ENCODE data around the gene GSTK1. TPM values are rescaled to one million over a fixed set of nuclear protein-coding genes. Genes with fewer than 3 reads are reported as not detected.
"Not testable (repeated sequence)": the region's sequence is repeated elsewhere in the genome, so short reads cannot be mapped to it uniquely, and the experiment has no call there.

GSTK1 gene
- total RNA-seq, 1 donor from 2014 or later: 303 TPM

GRCh38 chr7:143258831-143259230 lies 4.4 kb upstream of the GSTK1 start:
- no peak for DNase-seq
- intact Hi-C loops (cut with micrococcal nuclease): no loop called here
- ATAC-seq: peak; percentile 50

DNA sequence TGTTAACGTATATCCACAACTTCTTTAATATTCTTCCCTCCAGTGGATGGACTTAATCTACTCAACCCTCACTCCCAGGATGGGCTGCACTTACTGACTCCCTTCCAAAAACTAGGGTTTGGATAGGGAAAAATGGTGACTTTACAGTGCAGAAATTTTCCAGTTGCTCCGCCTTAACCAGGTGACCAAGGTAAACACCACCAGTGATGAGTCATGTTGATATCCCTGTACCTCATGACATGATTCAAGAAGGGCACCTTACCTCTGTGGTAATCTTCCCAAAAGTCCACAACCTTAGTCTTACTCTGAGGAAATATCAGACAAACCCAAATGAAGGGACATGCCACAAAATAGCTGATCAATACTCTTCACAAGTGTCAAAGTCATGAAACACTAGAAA lies 3.5 kb upstream of the GSTK1 start:
- intact Hi-C loops (cut with micrococcal nuclease): no loop called here
- ATAC-seq (no peak), DNase-seq (no peak)

- DNase-seq (no peak), ATAC-seq (no peak)
- intact Hi-C loops (cut with micrococcal nuclease): no loop called here
Measured at GRCh38 chr7:143261901-143262300, 1.3 kb upstream of the GSTK1 start.

DNA sequence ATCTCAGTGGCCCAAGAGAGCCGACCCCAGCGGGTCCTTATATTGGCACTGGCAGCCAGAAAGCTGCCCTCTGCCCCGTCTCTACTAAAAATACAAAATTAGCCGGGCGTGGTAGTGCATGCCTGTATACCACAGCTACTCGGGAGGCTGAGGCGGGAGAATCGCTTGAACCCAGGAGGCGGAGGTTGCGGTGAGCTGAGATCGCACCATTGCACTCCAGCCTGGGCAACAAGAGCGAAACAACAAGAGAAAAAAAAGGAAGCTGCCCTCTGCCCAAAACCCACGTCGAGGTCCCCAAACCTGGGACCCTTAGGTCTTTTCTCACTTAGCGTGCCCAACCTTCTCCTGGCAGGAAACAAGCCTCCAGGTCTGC lies 941 bp downstream of the GSTK1 start:
- intact Hi-C loops (cut with micrococcal nuclease): not testable (repeated sequence)
- ATAC-seq: peak; percentile 3

DNA sequence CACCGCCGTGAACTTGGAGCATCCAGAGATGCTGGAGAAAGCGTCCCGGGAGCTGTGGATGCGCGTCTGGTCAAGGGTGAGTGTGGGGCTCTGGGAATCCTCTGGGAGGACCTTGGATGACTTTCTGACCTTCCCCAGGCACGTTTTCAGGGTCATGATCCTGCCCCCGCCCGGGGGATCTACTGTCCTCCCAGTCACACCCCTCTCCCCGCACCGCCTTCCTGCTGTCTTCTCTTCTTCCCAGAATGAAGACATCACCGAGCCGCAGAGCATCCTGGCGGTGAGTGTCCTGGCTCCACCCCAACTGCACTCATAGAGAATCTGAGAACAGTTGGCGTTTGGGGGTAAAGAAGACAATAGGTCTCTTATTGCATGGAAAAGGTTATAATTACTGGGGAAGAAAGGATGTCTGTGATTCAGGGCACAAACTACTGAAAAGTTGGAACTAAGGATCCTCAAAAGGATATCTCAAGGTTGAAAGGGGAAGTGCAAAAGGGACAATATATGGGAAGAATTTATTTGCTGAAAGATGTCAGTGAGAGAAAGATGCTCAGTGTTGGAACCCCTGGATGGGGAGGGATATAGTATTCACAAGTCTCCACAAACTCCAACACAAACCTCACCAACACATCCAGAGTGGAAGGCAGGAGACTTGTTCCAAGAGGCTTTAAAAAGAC lies 1.9 kb downstream of the GSTK1 start:
- intact Hi-C loops (cut with micrococcal nuclease): no loop called here
- no peak for ATAC-seq
- peak; percentile 42 for DNase-seq

More for the DNA sequence above, 941 bp downstream of the GSTK1 start:
- not testable (repeated sequence) for DNase-seq

- no peak for DNase-seq
- intact Hi-C loops (cut with micrococcal nuclease): no loop called here
- ATAC-seq: no peak
Measured at GRCh38 chr7:143269251-143269650, 6.0 kb downstream of the GSTK1 start.

GRCh38 chr7:143271240-143271639 lies 8.0 kb downstream of the GSTK1 start:
- ATAC-seq (no peak), DNase-seq (no peak)
- intact Hi-C loops (cut with micrococcal nuclease): no loop called here

DNA sequence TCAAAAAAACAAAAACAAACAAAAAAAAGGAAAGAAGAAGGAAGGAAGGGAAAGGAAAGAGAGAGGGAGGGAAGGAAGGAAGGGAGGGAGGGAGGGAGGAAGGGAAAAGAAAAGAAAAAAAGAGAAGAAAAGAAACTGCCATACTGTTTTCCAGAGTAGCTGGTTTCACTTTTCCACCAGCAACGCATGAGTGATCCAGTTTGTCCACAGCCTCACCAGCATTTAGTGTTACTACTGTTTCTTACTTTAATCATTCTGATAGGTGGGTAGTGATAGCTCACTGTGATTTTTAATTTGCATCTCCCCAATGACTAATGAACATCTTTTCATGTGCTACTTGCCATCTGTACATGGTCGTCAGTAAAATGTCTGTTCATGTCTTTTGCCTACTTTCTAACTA lies 9.6 kb downstream of the GSTK1 start:
- ATAC-seq (no peak), DNase-seq (no peak)
- intact Hi-C loops (cut with micrococcal nuclease): no loop called here

DNA sequence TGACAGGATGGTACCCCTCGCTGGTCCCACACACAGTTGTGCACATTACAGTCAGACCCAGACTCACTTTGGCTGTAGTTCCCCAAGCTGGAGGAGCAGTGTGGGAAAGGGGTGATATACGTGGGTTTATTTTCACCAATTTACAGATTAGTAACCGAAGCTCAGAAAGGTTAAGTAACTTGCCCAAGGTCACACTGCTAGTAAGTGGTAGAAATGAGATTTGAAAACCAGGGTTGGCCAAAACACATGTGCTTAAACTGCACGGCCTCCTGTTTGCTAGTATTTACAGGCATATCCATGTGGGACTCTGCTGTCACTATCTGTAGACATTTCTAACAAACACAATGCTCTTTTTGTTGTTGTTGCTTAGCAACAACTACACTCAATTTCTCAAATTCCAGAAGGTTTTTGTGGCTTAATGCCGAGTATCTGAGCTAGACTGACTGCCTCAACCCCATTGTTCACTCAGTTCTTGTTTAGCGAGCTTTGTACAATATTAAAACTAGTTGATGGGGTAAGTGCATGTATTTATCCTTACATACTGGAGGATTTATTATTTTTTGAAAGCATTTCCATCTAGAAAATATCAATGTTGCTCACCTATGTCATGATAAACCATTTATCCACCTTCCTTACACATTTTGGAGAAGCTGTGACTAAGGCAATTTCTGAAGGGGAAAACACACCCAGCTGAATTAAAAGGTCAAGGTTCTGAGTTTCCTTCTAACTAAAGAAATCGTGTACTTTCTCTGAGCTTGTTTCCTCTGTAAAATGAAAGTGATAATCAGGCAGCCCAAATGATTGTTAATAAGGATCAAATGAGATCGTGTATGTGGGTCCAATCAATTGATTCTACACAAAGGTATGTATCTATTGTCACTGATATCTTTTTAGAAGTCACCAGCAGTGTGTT lies 16.2 kb downstream of the GSTK1 start:
- intact Hi-C loops (cut with micrococcal nuclease): no loop called here
- ATAC-seq (peak; percentile 75), DNase-seq (no peak)

DNA sequence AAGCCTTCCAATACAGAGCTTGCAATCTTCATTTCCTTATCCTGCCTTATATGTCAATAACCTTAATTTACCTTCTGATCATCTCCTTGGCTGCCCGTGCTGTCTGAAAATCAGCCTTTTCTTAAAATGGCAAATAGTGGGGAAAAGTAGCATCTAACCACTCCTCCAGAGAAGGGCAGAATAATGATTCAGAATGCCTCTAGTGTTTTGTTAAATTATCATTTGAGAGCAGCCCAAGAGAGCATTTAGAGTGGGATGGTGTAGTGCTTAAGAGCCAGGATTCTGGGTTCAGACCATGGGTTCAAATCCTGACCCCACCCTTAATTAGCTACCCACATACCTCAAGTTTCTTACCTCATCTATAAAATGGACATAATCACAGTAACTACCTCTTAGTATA lies 16.9 kb downstream of the GSTK1 start:
- no peak for ATAC-seq
- intact Hi-C loops (cut with micrococcal nuclease): no loop called here
- no peak for DNase-seq

GRCh38 chr7:143280566-143280965 lies 17.3 kb downstream of the GSTK1 start:
- ATAC-seq: no peak
- intact Hi-C loops (cut with micrococcal nuclease): no loop called here
- DNase-seq: no peak

DNA sequence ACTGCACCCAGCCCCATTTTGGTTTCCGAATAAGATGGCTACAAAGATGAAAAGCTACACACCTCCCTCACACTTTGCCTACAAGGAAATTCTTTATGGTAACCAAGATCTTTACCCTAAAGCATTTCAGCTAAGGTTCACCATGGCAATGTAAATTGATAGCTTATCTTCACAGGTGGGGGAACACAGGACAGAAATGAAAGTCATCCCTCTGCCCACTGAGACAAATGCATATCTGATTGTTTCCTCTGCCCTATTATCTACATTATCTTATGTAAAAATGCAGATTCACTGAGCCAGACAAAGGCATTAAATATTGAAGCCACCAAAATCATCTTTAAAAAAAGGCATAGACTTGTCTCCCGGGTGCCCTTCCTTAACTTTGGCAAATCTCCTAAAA lies 18.3 kb downstream of the GSTK1 start:
- intact Hi-C loops (cut with micrococcal nuclease): no loop called here
- DNase-seq (no peak), ATAC-seq (no peak)

- no peak for DNase-seq
- ATAC-seq: no peak
- intact Hi-C loops (cut with micrococcal nuclease): no loop called here
Measured at GRCh38 chr7:143282124-143282523, 18.9 kb downstream of the GSTK1 start.

GRCh38 chr7:143283381-143283780 lies 20.1 kb downstream of the GSTK1 start:
- no peak for ATAC-seq
- intact Hi-C loops (cut with micrococcal nuclease): no loop called here
- no peak for DNase-seq

DNA sequence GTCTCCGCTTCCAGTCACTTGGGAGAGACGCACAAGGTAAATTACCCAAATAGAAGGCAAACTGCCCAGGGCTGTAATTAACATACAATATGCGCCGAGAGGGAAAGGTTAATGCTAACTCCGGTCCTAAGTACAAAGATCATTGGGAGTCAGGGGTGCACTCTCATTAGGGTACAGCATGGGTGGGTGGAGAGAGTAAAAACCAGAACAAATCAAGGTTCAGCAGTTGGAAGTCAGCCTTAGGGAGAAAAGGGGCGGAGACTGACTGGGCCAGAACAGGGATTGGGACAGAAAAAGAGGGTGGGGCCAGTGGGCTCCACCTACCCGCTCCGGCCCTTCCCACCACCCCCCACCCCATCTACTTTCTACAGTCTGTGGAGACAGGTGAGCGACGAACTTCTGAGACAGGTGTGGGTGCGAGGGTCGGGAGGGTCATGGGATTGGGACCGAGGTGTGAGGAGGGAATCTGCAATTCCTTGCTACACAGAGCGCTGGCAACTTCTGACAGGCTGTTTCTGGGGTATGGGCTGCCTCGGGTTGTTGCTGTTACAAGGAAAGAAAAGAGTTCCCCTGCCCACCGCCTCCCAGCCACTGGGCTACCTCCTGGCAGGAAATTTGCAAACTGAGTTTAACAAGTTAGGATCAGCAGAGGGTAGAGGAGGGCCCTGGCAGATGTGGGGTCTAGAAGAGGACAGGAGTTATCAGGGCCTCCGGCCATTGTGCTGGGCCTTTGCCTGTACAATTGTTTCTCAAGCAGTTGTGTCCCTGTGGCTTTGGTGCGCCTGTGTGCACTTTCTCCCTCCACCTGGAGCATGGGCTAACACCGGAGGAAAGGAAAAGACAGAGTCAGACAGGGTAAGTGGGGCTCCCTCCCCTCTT lies 21.6 kb downstream of the GSTK1 start, which contains the start of gene TMEM139:
TSS of gene TMEM139 (plus strand) at position 368 of the 879 bp plus-strand sequence. CDS start 1,000 bp downstream, outside the sequence.
- intact Hi-C loops (cut with micrococcal nuclease): no loop called here
- ATAC-seq: peak; percentile 45
- peak; percentile 40 for DNase-seq

GRCh38 chr7:143285470-143285778 lies 22.2 kb downstream of the GSTK1 start:
- DNase-seq (peak; percentile 55), ATAC-seq (peak; percentile 27)
- intact Hi-C loops (cut with micrococcal nuclease): no loop called here

DNA sequence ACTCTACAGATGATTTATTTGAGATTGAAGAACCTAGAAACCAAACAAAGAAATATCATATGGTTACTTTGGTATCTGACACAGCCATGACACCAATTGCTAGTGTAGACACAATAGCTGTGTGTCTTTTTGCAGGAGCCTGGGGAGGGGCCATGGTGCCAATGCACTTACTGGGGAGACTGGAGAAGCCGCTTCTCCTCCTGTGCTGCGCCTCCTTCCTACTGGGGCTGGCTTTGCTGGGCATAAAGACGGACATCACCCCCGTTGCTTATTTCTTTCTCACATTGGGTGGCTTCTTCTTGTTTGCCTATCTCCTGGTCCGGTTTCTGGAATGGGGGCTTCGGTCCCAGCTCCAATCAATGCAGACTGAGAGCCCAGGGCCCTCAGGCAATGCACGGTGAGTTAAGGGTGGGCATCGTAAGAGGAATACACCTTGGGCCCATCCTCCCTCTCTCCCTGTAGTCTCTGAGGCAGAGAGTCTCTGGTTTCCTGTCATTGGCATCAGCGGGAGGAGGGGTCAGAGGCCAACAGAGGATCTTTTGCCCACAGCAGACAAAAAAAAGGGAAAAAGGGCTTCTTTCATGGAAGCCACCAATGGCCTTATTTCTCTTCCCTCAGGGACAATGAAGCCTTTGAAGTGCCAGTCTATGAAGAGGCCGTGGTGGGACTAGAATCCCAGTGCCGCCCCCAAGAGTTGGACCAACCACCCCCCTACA lies 22.7 kb downstream of the GSTK1 start:
- ATAC-seq: no peak
- intact Hi-C loops (cut with micrococcal nuclease): no loop called here
- DNase-seq: no peak

DNA sequence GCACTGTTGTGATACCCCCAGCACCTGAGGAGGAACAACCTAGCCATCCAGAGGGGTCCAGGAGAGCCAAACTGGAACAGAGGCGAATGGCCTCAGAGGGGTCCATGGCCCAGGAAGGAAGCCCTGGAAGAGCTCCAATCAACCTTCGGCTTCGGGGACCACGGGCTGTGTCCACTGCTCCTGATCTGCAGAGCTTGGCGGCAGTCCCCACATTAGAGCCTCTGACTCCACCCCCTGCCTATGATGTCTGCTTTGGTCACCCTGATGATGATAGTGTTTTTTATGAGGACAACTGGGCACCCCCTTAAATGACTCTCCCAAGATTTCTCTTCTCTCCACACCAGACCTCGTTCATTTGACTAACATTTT lies 23.3 kb downstream of the GSTK1 start:
- DNase-seq (no peak), ATAC-seq (no peak)
- intact Hi-C loops (cut with micrococcal nuclease): no loop called here

DNA sequence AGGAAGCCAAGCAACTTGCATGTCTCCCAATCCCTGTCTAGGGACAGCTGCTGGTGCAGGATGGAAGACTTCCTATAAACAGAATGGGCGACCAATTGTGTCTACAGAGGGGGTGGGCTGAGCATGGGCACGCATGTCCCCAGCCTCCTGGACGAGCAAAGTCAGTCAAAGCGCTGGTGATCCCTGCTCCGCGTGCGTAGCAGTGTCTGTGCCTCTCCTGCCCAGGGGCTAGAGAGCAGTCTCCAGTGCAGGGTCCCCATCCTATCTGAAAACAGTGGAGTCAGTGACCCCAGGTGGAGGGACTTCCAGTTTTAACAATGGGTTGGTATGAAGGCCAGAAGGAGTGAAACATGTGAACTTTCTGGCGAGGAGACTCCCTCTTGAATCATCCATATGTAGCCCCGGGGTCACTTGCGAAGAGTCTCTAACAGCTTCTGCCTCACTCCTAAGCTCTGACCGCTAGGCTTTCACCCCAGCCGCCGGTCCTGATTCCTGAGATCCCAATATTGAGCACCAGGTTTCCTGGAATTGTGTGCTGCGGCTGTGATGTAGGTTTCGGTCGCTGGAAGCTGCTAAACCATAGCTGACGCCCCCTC lies 24.2 kb downstream of the GSTK1 start:
- DNase-seq (no peak), ATAC-seq (no peak)
- intact Hi-C loops (cut with micrococcal nuclease): no loop called here
